Measurements from ENCODE around the gene PCAT7.

DNA sequence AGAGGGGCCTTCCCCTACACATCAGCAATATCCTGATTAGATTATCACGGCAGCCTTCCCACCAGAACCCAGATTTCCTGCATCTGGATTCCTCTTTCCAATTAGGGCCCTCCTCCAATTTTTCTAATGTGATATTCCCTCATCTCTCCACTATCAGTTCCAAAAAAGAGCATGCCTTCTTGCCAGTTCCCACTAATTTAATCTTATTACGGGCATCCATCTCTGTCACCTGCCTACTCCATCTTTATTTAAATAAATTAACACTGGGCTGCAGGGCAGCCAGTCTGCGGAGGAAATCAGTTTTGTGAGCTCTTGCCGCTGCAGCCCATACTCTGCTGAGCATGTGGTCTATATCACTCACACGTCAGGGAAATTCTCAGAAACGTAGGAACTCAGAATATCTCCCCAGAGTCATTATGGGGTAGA lies 55.3 kb downstream of the PCAT7 start:
- TF ChIP-seq EZH2 (IDR thresholded peaks at IDR 0.05; ENCODE audit: borderline replicate concordance, insufficient read depth, low read length, poor library complexity, severe bottlenecking) (no peak), POLR2AphosphoS5 (IDR thresholded peaks at IDR 0.05) (no peak), MXI1 (conservative IDR thresholded peaks at IDR 0.05; ENCODE audit: poor library complexity, severe bottlenecking) (no peak), RAD21 (conservative IDR thresholded peaks at IDR 0.05) (no peak), SMC3 (conservative IDR thresholded peaks at IDR 0.05; ENCODE audit: poor library complexity) (no peak)
- TF ChIP-seq, protein P1, sequence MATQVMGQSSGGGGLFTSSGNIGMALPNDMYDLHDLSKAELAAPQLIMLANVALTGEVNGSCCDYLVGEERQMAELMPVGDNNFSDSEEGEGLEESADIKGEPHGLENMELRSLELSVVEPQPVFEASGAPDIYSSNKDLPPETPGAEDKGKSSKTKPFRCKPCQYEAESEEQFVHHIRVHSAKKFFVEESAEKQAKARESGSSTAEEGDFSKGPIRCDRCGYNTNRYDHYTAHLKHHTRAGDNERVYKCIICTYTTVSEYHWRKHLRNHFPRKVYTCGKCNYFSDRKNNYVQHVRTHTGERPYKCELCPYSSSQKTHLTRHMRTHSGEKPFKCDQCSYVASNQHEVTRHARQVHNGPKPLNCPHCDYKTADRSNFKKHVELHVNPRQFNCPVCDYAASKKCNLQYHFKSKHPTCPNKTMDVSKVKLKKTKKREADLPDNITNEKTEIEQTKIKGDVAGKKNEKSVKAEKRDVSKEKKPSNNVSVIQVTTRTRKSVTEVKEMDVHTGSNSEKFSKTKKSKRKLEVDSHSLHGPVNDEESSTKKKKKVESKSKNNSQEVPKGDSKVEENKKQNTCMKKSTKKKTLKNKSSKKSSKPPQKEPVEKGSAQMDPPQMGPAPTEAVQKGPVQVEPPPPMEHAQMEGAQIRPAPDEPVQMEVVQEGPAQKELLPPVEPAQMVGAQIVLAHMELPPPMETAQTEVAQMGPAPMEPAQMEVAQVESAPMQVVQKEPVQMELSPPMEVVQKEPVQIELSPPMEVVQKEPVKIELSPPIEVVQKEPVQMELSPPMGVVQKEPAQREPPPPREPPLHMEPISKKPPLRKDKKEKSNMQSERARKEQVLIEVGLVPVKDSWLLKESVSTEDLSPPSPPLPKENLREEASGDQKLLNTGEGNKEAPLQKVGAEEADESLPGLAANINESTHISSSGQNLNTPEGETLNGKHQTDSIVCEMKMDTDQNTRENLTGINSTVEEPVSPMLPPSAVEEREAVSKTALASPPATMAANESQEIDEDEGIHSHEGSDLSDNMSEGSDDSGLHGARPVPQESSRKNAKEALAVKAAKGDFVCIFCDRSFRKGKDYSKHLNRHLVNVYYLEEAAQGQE (IDR thresholded peaks at IDR 0.05; ENCODE audit: borderline replicate concordance): no peak
- TF ChIP-seq, protein P2, sequence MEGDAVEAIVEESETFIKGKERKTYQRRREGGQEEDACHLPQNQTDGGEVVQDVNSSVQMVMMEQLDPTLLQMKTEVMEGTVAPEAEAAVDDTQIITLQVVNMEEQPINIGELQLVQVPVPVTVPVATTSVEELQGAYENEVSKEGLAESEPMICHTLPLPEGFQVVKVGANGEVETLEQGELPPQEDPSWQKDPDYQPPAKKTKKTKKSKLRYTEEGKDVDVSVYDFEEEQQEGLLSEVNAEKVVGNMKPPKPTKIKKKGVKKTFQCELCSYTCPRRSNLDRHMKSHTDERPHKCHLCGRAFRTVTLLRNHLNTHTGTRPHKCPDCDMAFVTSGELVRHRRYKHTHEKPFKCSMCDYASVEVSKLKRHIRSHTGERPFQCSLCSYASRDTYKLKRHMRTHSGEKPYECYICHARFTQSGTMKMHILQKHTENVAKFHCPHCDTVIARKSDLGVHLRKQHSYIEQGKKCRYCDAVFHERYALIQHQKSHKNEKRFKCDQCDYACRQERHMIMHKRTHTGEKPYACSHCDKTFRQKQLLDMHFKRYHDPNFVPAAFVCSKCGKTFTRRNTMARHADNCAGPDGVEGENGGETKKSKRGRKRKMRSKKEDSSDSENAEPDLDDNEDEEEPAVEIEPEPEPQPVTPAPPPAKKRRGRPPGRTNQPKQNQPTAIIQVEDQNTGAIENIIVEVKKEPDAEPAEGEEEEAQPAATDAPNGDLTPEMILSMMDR (IDR thresholded peaks at IDR 0.05; ENCODE audit: poor library complexity, severe bottlenecking): no peak

All from neural cell (in vitro differentiated cells).